Lung (tissue), 12 donors: Measurements from ENCODE around the gene FBXO11. TPM values are rescaled to one million over a fixed set of nuclear protein-coding genes. Genes with fewer than 3 reads are reported as not detected.

Source experiments
- ATAC-seq: fragments of 200-7000 bp; cut with Tn5 transposase; one replicate; pipeline ENCODE4 v1.9.1; 2020; ENCODE audit warnings: moderate number of reproducible peaks; ENCODE audit not compliant: insufficient read depth, low FRiP score
- DNase-seq, 3 donors: peaks; one replicate each; pipeline ENCODE4 v3.0.0-alpha.2; 2013 to 2017
- H3K27ac ChIP-seq, 2 donors: one replicate each; pipeline ENCODE4 v1.5.1; 2013; ENCODE audit warnings: mild to moderate bottlenecking in 2 of 2, moderate library complexity in 2 of 2, control low read depth in 1 of 2, inconsistent platforms in 1 of 2, low read depth in 1 of 2, low read length in 1 of 2
- H3K27me3 ChIP-seq, 3 donors: one replicate each; pipeline ENCODE4 v1.5.1; 2013; ENCODE audit warnings: low read length in 2 of 3; ENCODE audit not compliant: control insufficient read depth in 3 of 3, insufficient read depth in 3 of 3
- H3K36me3 ChIP-seq, 4 donors: one replicate each; pipeline ENCODE4 v1.5.1; 2013; ENCODE audit warnings: low read length in 4 of 4, mild to moderate bottlenecking in 1 of 4, moderate library complexity in 1 of 4; ENCODE audit not compliant: control insufficient read depth in 4 of 4, insufficient read depth in 4 of 4
- H3K4me1 ChIP-seq, 5 donors: one replicate each; pipeline ENCODE4 v1.5.1; 2013; ENCODE audit warnings: low read length in 5 of 5, mild to moderate bottlenecking in 2 of 5, moderate library complexity in 1 of 5; ENCODE audit not compliant: control insufficient read depth in 5 of 5, insufficient read depth in 5 of 5
- H3K4me3 ChIP-seq: one replicate; pipeline ENCODE4 v1.5.1; 2013; ENCODE audit warnings: mild to moderate bottlenecking, control low read depth, moderate library complexity
- H3K9ac ChIP-seq, 2 donors: one replicate each; pipeline ENCODE4 v1.5.1; 2013; ENCODE audit warnings: low read length in 2 of 2, control low read depth in 1 of 2; ENCODE audit not compliant: insufficient read depth in 1 of 2
- H3K9me3 ChIP-seq, 4 donors: one replicate each; pipeline ENCODE4 v1.5.1; 2013; ENCODE audit warnings: low read length in 3 of 4, mild to moderate bottlenecking in 1 of 4, moderate library complexity in 1 of 4; ENCODE audit not compliant: control insufficient read depth in 4 of 4, insufficient read depth in 3 of 4
- WGBS, 2 donors: extraction: QIAGEN DNeasy Blood & Tissue Kit; methylation state at CpG; one replicate each; pipeline ENCODE4 v1.1.7; 2013; 5-methylcytosine and 5-hydroxymethylcytosine counted together
- polyA plus RNA-seq, 2 donors: library from polyadenylated mRNA; stranded (reverse); fragments of 200-250 nt; gene quantifications; one replicate each; pipeline ENCODE4 v1.2.1, GENCODE V29; 2013
- total RNA-seq, 2 donors: library from RNA; depleted of rRNA in 1 of 2; stranded (reverse); fragments of >200 nt in 1 of 2; gene quantifications; one replicate each; pipeline ENCODE4 v1.2.1, GENCODE V29; 2014 to 2021
- TF ChIP-seq, protein P1 (sequence below): IDR thresholded peaks from 2 replicates; pipeline ENCODE4 v1.5.1; 2012; ENCODE audit warnings: mild to moderate bottlenecking; ENCODE audit errors: control extremely low read depth, extremely low read depth
- donor health status: control.
- donor health status: control.
- donor health status: Bipolar disorder and iron deficiency.
- donor health status: healthy.
- donor health status: DM: yes; HTN: yes; CAD: no.

Gene FBXO11
- total and polyA plus RNA-seq, 4 donors = 21.9 to 157 (median 42.8) TPM

DNA sequence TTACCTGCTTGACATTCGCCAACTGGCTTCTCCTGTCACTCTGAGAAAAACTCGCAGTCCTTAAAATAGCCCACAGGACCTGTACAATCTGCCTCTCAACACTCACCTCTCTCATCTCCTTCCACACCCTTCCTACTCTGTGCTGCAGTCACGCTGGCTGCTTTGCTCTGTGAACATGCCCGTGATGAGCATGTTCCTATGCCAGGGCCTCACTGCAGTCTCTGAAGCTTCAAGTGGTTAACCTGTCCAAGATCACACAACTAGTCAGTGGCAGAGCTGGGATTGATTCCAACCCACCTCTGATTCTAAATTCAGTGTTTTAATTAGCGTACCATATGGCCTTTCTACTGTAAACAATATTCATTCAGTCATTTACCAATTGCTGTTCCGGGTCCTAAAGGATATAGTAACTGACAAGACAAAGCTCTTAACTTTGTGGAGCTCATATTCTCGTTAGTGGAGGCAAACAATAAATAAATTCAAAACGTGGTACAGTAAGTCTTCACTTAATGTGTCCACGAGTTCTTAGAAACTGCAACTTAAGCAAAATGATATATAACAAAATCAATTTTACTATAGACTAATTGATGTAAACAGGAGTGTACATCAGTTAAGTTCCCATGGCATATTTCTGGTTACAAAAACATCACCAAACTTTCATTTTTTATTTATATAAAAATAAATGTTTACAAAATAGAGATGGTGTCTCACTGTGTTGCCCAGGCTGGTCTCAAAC lies 38.9 kb upstream of the FBXO11 start:
- TF ChIP-seq, protein P1, sequence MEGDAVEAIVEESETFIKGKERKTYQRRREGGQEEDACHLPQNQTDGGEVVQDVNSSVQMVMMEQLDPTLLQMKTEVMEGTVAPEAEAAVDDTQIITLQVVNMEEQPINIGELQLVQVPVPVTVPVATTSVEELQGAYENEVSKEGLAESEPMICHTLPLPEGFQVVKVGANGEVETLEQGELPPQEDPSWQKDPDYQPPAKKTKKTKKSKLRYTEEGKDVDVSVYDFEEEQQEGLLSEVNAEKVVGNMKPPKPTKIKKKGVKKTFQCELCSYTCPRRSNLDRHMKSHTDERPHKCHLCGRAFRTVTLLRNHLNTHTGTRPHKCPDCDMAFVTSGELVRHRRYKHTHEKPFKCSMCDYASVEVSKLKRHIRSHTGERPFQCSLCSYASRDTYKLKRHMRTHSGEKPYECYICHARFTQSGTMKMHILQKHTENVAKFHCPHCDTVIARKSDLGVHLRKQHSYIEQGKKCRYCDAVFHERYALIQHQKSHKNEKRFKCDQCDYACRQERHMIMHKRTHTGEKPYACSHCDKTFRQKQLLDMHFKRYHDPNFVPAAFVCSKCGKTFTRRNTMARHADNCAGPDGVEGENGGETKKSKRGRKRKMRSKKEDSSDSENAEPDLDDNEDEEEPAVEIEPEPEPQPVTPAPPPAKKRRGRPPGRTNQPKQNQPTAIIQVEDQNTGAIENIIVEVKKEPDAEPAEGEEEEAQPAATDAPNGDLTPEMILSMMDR = no peak
- H3K27me3 ChIP-seq = no peaks in the 10 kb centered on the region
- H3K36me3 ChIP-seq = no peaks in the 10 kb centered on the region
- H3K9ac ChIP-seq = no peak overlapping the region
- no peaks in the 10 kb centered on the region for H3K9me3 ChIP-seq
- H3K4me1 ChIP-seq = no peaks in the 10 kb centered on the region
- no peak overlapping the region for H3K4me3 ChIP-seq
- ATAC-seq (no peak), DNase-seq (no peak)
- 80 to 87% methylated on average over 9 of the region's 9 CpGs for WGBS, 2 donors
- H3K27ac ChIP-seq = no peak overlapping the region

DNA sequence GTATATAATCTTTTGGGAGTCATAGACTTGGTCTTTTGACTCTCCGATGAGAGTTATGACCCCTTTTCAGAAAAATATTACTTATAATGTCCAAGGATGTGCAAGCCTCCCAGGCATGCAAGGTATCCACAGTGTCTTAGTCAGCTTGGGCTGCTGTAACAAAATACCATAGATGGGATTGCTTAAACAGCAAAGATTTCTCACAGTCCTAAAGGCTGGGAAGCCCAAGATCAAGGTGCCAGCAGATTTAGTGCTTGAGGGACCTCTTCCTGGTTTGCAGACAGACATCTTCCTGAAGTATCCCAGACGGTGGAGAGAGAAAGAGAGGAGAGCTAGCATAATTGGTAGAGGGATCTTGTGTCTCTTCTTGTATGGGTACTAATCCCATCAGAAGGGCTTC lies 35.6 kb upstream of the FBXO11 start:
- DNase-seq (no peak), ATAC-seq (no peak)
- H3K27ac ChIP-seq = no peak overlapping the region
- TF ChIP-seq, protein P1 = no peak
- no peaks in the 10 kb centered on the region for H3K9me3 ChIP-seq
- H3K36me3 ChIP-seq = no peaks in the 10 kb centered on the region
- no peaks in the 10 kb centered on the region for H3K4me1 ChIP-seq
- 70 to 92% methylated on average over 2 of the region's 2 CpGs for WGBS, 2 donors
- no peaks in the 10 kb centered on the region for H3K27me3 ChIP-seq
- H3K4me3 ChIP-seq = no peak overlapping the region
- no peak overlapping the region for H3K9ac ChIP-seq

DNA sequence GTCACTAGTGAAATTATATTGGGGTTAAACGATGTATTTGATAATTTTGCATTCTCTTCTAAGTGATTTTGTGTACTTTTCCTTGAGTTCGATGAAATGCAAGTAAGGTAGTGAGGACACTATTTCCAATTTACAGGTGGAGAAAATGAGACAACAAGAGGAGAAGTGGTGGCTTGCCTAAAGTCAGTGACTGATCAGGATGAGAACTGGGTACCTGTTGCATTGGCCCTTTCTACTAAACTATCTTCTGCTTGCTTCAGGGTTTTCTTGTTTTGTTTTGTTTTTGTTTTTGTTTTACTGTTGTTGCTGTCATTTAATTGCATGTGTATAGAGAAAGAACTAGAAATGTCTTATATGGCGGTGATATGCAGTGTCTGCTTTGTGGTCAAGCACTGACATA lies 31.4 kb upstream of the FBXO11 start:
- Histone ChIP-seq H3K27me3 (no peaks in the 10 kb centered on the region), H3K4me3 (no peak overlapping the region), H3K27ac (no peak overlapping the region), H3K4me1 (no peaks in the 10 kb centered on the region), H3K9me3 (no peaks in the 10 kb centered on the region), H3K36me3 (no peaks in the 10 kb centered on the region), H3K9ac (no peak overlapping the region)
- DNase-seq (no peak), ATAC-seq (no peak)
- TF ChIP-seq, protein P1 = no peak
- 95 to 96% methylated on average over 3 of the region's 3 CpGs for WGBS, 2 donors

DNA sequence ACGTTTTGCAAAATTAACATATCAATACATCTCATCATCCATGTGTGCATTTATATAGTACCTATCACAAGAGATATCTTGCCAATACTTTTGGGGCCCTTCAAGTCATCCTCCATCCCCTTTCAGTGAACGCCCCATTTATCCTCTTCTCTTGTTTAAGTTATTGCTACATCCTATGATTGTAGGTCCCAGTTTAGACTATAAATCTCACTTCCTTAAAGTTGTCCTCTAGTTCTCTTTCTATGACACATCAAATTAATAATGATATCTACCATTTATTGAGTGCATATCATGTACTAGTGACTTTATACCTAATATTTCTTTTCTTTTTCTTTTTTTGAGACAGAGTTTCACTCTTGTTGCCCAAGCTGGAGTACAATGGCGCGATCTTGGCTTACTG lies 28.8 kb upstream of the FBXO11 start:
- no peak for DNase-seq
- Histone ChIP-seq H3K9me3 (no peaks in the 10 kb centered on the region), H3K27me3 (no peaks in the 10 kb centered on the region), H3K36me3 (no peaks in the 10 kb centered on the region), H3K27ac (no peak overlapping the region), H3K4me3 (no peak overlapping the region), H3K4me1 (no peaks in the 10 kb centered on the region), H3K9ac (no peak overlapping the region)
- WGBS, 2 donors = 81 to 85% methylated on average over 4 of the region's 4 CpGs
- no peak for ATAC-seq
- TF ChIP-seq, protein P1 = no peak
